ENCODE measurements around the gene BAIAP2. TPM values are rescaled to one million over a fixed set of nuclear protein-coding genes. Genes with fewer than 3 reads are reported as not detected.

Gene BAIAP2
- total and polyA plus RNA-seq, 8 donors: 21.1 to 263 (median 56.3) TPM

DNA sequence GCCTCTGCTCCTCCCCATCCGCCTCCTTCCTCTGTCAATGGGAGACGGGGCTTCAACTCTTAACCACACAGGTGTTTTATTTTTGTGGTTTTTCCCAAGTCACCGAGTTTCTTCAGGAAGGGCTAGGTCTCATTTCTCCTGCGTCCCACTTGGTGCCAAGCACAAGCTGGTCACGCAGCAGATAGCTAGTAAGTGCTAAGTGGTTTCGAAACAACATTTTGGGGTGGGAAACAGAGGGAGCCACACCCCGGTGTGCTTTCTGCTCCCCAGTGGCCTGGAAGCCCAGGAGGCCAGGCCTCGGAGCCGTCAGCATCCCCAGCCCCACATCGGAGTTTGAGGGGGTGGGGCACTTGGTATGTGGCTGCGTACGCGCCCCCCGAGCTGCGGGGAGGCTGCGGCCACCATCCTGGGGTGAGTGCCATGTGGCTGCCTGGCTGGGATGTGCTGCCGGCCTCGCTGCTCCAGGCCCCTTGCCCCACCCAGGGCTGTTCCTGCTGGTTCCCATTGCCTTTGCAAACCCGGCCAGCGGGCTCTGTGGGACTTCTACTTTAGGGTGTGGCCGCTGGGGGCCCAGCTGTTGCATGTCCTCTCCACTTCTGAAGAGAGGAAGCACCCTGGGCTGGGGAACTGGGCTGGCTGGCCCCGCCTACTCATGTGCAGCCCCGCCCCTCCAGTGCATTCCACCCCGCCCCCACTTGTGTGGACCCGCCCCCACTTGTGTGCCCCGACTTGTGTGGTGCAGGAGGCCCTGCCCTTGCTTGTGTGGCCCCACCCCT lies 55.6 kb downstream of the BAIAP2 start:
- Histone ChIP-seq H3K9me3 (no peaks in the 10 kb centered on the region), H3K36me3 (peaks cover 31 to 52% (median 38%) of the 10 kb centered on the region in 4 donors), H3K4me3 (no peak overlapping the region), H3K27ac (peak overlapping the region in 4 of 5 donors; percentile 5 to 39 (median 21)), H3K4me1 (peaks cover 33 to 81% (median 70%) of the 10 kb centered on the region in 4 donors), H3K27me3 (no peaks in the 10 kb centered on the region)
- DNase-seq: peak; percentile 56 to 87
- intact Hi-C loops (cut with DNase I; ENCODE audit: low total_unique reads): no loop called here
- TF ChIP-seq, protein P1, sequence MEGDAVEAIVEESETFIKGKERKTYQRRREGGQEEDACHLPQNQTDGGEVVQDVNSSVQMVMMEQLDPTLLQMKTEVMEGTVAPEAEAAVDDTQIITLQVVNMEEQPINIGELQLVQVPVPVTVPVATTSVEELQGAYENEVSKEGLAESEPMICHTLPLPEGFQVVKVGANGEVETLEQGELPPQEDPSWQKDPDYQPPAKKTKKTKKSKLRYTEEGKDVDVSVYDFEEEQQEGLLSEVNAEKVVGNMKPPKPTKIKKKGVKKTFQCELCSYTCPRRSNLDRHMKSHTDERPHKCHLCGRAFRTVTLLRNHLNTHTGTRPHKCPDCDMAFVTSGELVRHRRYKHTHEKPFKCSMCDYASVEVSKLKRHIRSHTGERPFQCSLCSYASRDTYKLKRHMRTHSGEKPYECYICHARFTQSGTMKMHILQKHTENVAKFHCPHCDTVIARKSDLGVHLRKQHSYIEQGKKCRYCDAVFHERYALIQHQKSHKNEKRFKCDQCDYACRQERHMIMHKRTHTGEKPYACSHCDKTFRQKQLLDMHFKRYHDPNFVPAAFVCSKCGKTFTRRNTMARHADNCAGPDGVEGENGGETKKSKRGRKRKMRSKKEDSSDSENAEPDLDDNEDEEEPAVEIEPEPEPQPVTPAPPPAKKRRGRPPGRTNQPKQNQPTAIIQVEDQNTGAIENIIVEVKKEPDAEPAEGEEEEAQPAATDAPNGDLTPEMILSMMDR (IDR thresholded peaks at IDR 0.05): no peak
- TF ChIP-seq POLR2AphosphoS5 (IDR thresholded peaks at IDR 0.05) (no peak), POLR2A (IDR thresholded peaks at IDR 0.05) (no peak), EP300 (IDR thresholded peaks at IDR 0.05) (no peak)
- 59 to 69% (median 65%) methylated on average over 16 to 26 of the region's 26 CpGs for WGBS, 5 donors

DNA sequence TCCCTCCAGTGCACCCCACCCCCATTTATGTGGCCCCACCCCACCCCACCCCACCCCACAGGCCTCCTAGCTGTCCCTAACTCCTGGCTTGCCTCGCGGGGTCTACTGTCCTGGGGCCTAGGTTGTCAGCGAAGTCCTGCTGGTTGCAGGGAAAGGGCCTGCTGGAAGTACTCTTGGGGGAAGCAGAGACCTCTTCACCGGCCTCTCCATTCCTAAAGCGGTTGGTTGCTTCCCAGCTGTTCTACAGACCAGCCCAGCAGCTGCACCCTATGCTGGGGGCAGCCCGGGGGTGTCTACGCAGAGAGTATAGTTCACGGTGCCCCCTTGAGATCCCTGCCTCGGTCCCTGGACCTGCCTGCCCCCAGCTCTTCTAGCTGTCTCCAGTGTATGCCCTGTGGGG lies 56.2 kb downstream of the BAIAP2 start:
- Histone ChIP-seq H3K4me1 (peaks cover 33 to 81% (median 70%) of the 10 kb centered on the region in 4 donors), H3K9me3 (no peaks in the 10 kb centered on the region), H3K4me3 (no peak overlapping the region), H3K27ac (peak overlapping the region in 2 of 5 donors; percentile 18 to 22), H3K36me3 (peaks cover 29 to 46% (median 33%) of the 10 kb centered on the region in 4 donors), H3K27me3 (no peaks in the 10 kb centered on the region)
- TF ChIP-seq POLR2A (IDR thresholded peaks at IDR 0.05): no peak
- TF ChIP-seq, protein P1 (IDR thresholded peaks at IDR 0.05): no peak
- no peak for TF ChIP-seq EP300 (IDR thresholded peaks at IDR 0.05)
- TF ChIP-seq POLR2AphosphoS5 (IDR thresholded peaks at IDR 0.05): no peak
- intact Hi-C loops (cut with DNase I; ENCODE audit: low total_unique reads): no loop called here
- no peak for DNase-seq
- WGBS, 5 donors: 90 to 94% (median 91%) methylated on average over 2 to 9 of the region's 9 CpGs

DNA sequence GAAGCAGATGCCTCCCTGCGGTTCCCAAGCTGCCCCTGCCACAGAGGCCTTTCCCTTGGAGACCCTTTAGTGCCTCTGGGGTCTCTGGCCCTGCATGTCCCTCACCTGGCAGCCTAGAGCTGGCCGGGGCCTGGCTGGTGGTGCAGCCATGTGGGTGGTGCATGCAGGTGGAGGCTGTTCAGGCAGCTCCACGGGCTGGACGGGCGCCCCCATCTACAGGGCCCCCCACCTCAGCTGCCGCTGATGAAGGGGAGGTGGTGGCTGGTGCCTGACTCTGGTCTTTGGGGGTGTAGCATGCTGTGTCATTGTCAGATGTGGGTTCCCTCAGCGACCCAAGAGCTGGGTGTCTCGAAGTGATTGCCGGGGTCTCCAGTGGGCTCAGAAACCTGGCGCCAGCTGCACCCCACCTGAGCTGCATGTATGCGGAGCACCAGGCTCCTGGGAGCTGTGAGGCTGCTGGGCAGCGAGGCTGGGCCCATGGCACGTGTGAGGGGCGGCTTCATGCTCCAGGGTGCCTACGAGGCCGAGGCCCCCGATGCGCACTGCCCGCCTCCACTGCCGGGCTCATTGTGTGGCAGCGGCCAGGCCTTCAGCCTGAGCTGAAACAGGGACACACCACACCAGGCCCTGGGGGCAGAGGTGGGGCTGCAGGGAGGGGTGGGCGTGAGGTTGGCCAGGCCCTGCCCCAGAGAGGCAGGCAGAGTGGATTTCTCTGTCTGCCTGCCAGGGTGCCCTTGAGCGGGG lies 57.0 kb downstream of the BAIAP2 start:
- Histone ChIP-seq H3K9me3 (no peaks in the 10 kb centered on the region), H3K36me3 (peaks cover 21 to 38% (median 25%) of the 10 kb centered on the region in 4 donors), H3K27me3 (no peaks in the 10 kb centered on the region), H3K27ac (peak overlapping the region in 1 of 5 donors; percentile 80), H3K4me1 (peaks cover 41 to 81% (median 70%) of the 10 kb centered on the region in 4 donors), H3K4me3 (no peak overlapping the region)
- intact Hi-C loops (cut with DNase I; ENCODE audit: low total_unique reads): no loop called here
- WGBS, 5 donors: 82 to 90% (median 88%) methylated on average over 6 to 23 of the region's 23 CpGs
- no peak for TF ChIP-seq EP300 (IDR thresholded peaks at IDR 0.05)
- TF ChIP-seq POLR2A (IDR thresholded peaks at IDR 0.05): no peak
- TF ChIP-seq POLR2AphosphoS5 (IDR thresholded peaks at IDR 0.05): no peak
- TF ChIP-seq, protein P1 (IDR thresholded peaks at IDR 0.05): no peak
- peak in 1 of 2 donors; percentile 51 for DNase-seq

DNA sequence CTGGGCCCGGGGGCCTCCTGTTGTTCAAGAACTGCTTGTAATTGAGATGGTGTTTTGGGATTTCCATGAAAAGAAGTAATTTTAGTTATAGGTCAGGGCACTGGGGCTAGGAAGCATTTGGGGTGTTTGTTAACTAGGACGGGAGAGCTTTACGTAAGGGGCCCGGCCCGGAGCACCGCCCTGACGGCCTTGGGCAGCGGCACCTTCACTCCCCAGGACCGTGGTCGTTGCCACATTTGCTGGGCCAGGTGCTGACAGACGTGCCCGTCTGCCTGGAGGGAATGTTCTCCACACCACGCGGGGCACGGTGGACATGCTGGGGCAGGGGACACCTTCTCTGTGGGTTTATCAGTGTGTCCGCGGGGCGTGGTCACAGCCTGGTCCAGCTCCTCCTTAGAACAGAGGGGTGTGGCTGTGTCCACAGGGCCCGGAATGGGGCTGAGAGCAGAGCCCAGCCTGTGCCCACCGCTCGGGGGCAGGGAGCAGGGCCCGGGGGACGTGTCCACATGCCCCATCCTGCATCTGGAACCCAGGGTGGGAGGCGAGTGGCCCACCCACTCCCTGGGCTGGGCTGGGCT lies 57.7 kb downstream of the BAIAP2 start:
- Histone ChIP-seq H3K4me3 (no peak overlapping the region), H3K4me1 (peaks cover 47 to 81% (median 71%) of the 10 kb centered on the region in 4 donors), H3K27me3 (no peaks in the 10 kb centered on the region), H3K36me3 (peaks cover 16 to 31% (median 19%) of the 10 kb centered on the region in 4 donors), H3K27ac (peak overlapping the region in 2 of 5 donors; percentile 79 to 80), H3K9me3 (no peaks in the 10 kb centered on the region)
- TF ChIP-seq, protein P1 (IDR thresholded peaks at IDR 0.05): no peak
- no peak for TF ChIP-seq POLR2AphosphoS5 (IDR thresholded peaks at IDR 0.05)
- no peak for TF ChIP-seq EP300 (IDR thresholded peaks at IDR 0.05)
- TF ChIP-seq POLR2A (IDR thresholded peaks at IDR 0.05): no peak
- intact Hi-C loops (cut with DNase I; ENCODE audit: low total_unique reads): no loop called here
- 42 to 89% (median 64%) methylated on average over 10 to 24 of the region's 24 CpGs for WGBS, 5 donors
- peak; percentile 47 to 78 for DNase-seq
